Activated T-cell treated with anti-CD3 and anti-CD28 coated beads, Interleukin-2, amount 50 U/mL, for 72 hours (primary cell): ENCODE measurements around the gene RBM23. TPM values are rescaled to one million over a fixed set of nuclear protein-coding genes. Genes with fewer than 3 reads are reported as not detected.
"Not testable (repeated sequence)": the region's sequence is repeated elsewhere in the genome, so short reads cannot be mapped to it uniquely, and the experiment has no call there.

Source experiments
- ATAC-seq, 2 donors: fragments of 150-1000 bp; cut with Tn5 transposase; replicated peaks in 1 of 2; 2 replicates each; pipeline ENCODE4 v1.10.0; 2021; ENCODE audit warnings: moderate library complexity in 2 of 2, mild to moderate bottlenecking in 1 of 2
- DNase-seq, 2 donors: peaks; one replicate each; pipeline ENCODE4 v3.0.0; 2021 to 2022; ENCODE audit warnings: mixed read lengths in 1 of 2
- H3K27ac Mint-ChIP-seq: one replicate; pipeline ENCODE4 v1.8.0; 2022; ENCODE audit warnings: mild to moderate bottlenecking, moderate library complexity, mixed read lengths
- H3K27me3 Mint-ChIP-seq: one replicate; pipeline ENCODE4 v1.8.0; 2022; ENCODE audit warnings: low read depth, mixed read lengths
- H3K36me3 Mint-ChIP-seq, 2 donors: one replicate each; pipeline ENCODE4 v1.8.0; 2022; ENCODE audit warnings: mixed read lengths in 2 of 2, mild to moderate bottlenecking in 1 of 2; ENCODE audit not compliant: insufficient read depth in 2 of 2
- H3K4me1 Mint-ChIP-seq: one replicate; pipeline ENCODE4 v1.8.0; 2022; ENCODE audit warnings: low read depth, mixed read lengths
- H3K4me3 Mint-ChIP-seq, 2 donors: one replicate each; pipeline ENCODE4 v1.8.0; 2022; ENCODE audit warnings: mild to moderate bottlenecking in 2 of 2, mixed read lengths in 2 of 2, moderate library complexity in 2 of 2
- H3K9me3 Mint-ChIP-seq, 2 donors: one replicate each; pipeline ENCODE4 v1.8.0; 2022; ENCODE audit warnings: mixed read lengths in 2 of 2
- total RNA-seq, 2 donors: library from RNA; stranded (reverse); gene quantifications; one replicate each; pipeline ENCODE4 v1.2.3, GENCODE V29; 2022

Gene RBM23
- total RNA-seq, 2 donors from 2014 or later: 69.5 to 77.5 TPM

DNA sequence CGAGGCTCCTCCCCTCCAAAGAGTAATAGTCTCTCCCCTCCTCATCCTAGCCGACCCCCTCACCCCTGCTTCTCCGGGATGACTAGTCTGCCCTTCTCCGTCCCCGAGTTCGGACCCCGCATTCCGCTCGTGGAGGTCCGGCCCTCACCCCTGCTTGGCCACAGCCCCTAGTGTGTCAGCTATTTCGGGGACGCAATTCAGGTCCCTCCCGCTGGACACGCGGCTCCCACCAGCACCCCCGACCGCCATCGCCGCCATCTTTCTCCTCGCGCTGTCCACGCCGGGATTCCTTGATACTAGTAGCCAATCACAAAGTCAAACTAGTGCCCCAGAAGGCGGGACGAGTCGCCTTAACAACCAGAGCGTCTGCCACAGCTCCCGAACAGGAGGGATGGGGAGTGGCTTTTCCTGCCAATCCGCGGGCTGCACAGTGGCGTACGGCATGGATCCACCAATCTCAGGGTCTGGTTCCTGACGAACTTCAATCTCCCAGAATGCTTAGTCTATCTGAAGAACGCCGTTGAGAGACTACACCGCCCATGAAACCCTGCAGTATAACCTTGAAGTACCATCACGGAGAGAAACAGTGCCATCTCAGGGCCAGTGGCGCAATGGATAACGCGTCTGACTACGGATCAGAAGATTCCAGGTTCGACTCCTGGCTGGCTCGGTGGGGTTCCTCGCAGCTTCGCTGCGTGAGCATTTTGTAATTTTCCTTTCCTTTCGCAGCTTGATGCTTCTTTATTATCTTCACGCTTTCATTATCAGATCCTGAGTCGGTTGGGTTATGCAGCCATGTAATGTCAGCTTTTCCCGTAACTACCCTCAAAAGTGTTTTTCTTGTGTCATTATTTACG is 10.4 kb upstream of the RBM23 start, which contains the start of gene PRMT5:
Gene PRMT5, minus strand, starts transcription at position 273 of the 857 bp plus-strand sequence. Its CDS starts 15 bp downstream, at position 258.
- Mint-ChIP-seq H3K4me1 (peaks cover 22% of the 10 kb centered on the region), H3K27me3 (no peaks in the 10 kb centered on the region), H3K4me3 (no peak within 1 kb of the TSS), H3K36me3 (peaks cover 2 to 10% of the 10 kb centered on the region in 2 donors), H3K27ac (no peak within 1 kb of the TSS), H3K9me3 (no peaks in the 10 kb centered on the region)
- DNase-seq: peak; percentile 95 to 97
- ATAC-seq: peak; percentile 94 to 95

DNA sequence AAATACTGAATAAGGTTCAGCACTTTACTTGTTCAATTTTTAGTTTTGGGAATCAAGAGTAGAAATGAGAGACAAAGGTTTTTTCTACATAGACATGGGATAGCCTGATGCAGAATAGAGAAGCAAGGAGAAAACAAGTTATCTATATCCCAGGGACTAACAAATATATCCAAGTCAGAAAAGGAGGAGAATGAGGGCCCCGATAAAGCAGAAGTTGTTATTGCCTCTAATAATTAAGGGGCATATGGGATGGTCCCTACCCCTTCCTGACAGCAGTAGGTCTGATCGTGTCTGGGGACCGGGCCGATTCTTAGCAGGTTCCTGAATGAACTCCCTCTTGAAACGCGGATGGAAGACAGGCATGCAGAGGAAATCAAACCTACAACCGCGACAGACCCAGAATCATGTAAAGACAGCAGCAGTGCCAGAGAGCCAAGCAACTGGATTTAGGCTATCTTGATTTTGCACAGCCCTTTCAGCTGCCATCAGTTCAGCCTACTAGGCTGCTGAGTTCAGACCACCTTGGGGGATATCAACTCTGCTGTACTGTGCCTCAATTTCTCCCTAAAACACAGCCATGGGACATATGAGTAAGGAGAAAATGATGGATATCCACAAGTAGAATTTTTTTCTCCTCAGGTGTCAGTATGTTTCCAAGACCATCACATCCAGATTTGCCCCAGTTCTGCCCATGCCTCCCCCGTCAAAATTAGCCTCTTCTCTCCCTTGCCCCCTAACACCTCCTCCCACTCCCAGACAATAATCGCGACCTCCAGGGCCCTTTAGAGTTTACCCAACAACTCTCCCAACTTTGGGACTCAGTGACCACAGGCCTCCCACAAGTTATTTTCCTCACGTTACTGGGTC is 9.5 kb upstream of the RBM23 start:
- peaks cover 2 to 14% of the 10 kb centered on the region in 2 donors for H3K36me3 Mint-ChIP-seq
- no peak overlapping the region for H3K27ac Mint-ChIP-seq
- no peaks in the 10 kb centered on the region for H3K9me3 Mint-ChIP-seq
- H3K27me3 Mint-ChIP-seq: no peaks in the 10 kb centered on the region
- peaks cover 17% of the 10 kb centered on the region for H3K4me1 Mint-ChIP-seq
- no peak for DNase-seq
- H3K4me3 Mint-ChIP-seq: no peak overlapping the region
- no peak for ATAC-seq

DNA sequence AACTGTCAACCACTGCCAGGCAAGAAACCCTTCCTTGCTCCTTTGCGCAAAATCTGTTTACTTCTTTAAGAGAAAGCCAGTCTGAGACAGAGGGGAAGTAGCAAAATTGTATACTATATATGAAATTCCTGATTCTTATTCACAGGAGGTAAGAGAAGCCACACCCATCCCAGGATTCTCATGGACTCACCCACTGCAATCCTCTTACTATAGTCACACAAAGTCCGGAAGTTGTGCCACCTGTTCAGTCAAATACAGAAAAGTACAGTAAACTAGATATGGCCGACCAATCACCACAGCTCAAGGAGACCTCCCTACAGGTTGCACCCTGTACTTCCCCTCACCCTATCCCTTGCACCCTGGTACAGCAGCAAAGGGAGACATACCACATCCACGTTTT is 7.4 kb upstream of the RBM23 start:
- Mint-ChIP-seq H3K4me3 (no peak overlapping the region), H3K27ac (no peak overlapping the region), H3K9me3 (no peaks in the 10 kb centered on the region), H3K4me1 (no peaks in the 10 kb centered on the region), H3K36me3 (peaks cover 3 to 19% of the 10 kb centered on the region in 2 donors), H3K27me3 (no peaks in the 10 kb centered on the region)
- no peak for ATAC-seq
- DNase-seq: no peak

DNA sequence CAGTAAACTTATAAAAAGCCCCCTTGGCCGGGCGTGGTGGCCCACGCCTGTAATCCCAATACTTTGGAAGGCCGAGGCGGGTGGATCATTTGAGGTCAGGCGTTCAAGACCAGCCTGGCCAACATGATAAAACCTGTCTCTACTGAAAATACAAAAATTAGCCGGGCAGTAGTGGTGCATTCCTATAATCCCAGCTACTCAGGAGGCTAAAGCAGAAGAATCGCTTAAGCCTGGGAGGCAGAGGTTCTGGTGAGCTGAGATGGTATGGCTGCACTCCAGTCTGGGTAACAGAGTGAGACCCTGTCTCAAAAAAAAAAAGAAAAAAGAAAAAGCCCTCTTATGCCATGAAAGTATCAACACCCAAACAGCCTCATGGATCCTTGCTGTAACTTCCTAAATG is 6.6 kb upstream of the RBM23 start:
- Mint-ChIP-seq H3K27me3 (no peaks in the 10 kb centered on the region), H3K36me3 (peaks cover 4 to 23% of the 10 kb centered on the region in 2 donors), H3K4me3 (no peak overlapping the region), H3K9me3 (no peaks in the 10 kb centered on the region), H3K27ac (no peak overlapping the region), H3K4me1 (no peaks in the 10 kb centered on the region)
- ATAC-seq (no peak), DNase-seq (no peak)

DNA sequence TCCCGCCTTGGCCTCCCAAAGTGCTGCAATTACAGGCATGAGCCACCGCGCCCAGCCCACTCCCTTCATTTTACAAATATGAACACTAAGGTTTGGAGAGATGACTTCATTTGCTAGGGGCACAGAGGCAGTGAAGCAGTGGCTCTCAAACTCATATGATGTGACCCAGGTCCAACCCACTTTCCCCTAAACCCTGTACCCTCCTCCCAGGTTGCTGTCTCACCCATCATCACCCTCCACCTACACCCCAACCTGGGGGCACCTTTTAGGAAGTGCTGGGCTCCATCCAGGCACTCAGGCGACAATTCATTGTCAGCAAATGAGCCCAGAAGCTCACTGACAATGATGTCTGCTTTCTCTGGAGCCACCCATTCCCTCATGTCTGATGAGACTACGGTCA is 4.8 kb upstream of the RBM23 start:
- no peaks in the 10 kb centered on the region for H3K27me3 Mint-ChIP-seq
- DNase-seq (no peak), ATAC-seq (no peak)
- H3K36me3 Mint-ChIP-seq: peaks cover 7 to 25% of the 10 kb centered on the region in 2 donors
- H3K4me3 Mint-ChIP-seq: no peak overlapping the region
- H3K9me3 Mint-ChIP-seq: no peaks in the 10 kb centered on the region
- peaks cover 11% of the 10 kb centered on the region for H3K4me1 Mint-ChIP-seq
- H3K27ac Mint-ChIP-seq: no peak overlapping the region

DNA sequence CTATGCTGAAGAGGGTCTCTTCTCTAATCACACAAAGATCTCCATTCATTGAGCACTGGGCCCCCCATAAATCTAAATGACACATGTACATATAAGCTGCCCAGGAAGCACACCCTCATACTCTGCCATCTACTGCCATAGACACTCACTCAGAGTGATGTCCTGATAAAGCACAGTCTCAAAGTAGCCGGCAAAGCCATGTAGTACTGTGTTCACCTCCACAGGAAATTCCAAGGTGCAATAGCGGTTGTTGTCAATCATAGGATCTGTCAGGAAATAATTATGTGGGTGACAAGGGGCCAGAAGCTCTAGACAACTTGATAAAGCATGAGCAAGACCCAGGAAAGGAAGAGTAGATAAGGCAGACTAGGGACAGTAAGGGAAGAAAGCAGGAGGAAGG is 3.3 kb upstream of the RBM23 start:
- ATAC-seq (no peak), DNase-seq (no peak)
- Mint-ChIP-seq H3K27ac (no peak overlapping the region), H3K4me3 (no peak overlapping the region), H3K27me3 (no peaks in the 10 kb centered on the region), H3K4me1 (peaks cover 19% of the 10 kb centered on the region), H3K9me3 (no peaks in the 10 kb centered on the region), H3K36me3 (peaks cover 10 to 30% of the 10 kb centered on the region in 2 donors)

DNA sequence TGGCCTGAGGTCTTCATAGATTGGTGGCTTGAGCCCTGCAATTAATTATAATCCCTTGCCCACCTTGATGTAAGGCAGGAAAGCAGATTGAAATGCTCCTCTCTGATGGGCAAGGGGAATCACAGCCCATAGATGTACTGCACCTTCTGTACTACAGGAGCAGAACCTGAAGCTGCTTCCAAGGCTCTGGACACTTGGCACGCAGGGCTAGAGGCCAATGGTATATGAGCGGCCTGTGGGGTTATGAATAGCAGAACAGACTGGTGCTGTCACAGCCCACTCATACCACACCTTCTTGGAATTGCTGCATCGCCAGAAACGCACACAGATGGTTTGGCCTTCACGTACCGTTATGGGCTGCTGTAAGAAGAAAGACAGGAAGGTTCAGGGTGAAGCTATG is 1.7 kb upstream of the RBM23 start:
- DNase-seq: no peak
- peak overlapping the region; percentile 9 for H3K27ac Mint-ChIP-seq

DNA sequence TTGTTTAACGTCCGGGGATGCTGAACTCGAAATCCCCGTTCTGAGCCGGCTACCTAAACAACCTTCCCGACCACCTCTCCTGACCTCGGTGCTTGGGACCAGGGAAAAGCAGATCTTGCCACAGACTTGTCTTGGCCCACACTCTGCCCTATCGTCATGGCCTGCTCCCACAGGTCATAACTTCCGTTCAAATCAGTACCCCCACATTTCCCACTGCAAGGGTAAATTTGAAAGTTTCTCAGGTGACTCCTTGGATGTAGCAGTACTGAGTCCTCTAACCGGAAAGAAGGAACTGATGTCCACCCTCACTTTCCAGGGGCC is 612 bp upstream of the RBM23 start:
- Mint-ChIP-seq H3K9me3 (no peaks in the 10 kb centered on the region), H3K36me3 (peaks cover 10 to 22% of the 10 kb centered on the region in 2 donors), H3K4me3 (peak overlapping the region; percentile 93 to 98), H3K27me3 (no peaks in the 10 kb centered on the region), H3K27ac (peak overlapping the region; percentile 99), H3K4me1 (peaks cover 44% of the 10 kb centered on the region)
- DNase-seq (no peak), ATAC-seq (peak; percentile 3 to 7)

More for the DNA sequence above, 1.7 kb upstream of the RBM23 start:
- H3K36me3 Mint-ChIP-seq: peaks cover 10 to 20% of the 10 kb centered on the region in 2 donors
- H3K9me3 Mint-ChIP-seq: no peaks in the 10 kb centered on the region
- no peaks in the 10 kb centered on the region for H3K27me3 Mint-ChIP-seq
- peaks cover 35% of the 10 kb centered on the region for H3K4me1 Mint-ChIP-seq
- ATAC-seq: no peak
- H3K4me3 Mint-ChIP-seq: no peak overlapping the region

DNA sequence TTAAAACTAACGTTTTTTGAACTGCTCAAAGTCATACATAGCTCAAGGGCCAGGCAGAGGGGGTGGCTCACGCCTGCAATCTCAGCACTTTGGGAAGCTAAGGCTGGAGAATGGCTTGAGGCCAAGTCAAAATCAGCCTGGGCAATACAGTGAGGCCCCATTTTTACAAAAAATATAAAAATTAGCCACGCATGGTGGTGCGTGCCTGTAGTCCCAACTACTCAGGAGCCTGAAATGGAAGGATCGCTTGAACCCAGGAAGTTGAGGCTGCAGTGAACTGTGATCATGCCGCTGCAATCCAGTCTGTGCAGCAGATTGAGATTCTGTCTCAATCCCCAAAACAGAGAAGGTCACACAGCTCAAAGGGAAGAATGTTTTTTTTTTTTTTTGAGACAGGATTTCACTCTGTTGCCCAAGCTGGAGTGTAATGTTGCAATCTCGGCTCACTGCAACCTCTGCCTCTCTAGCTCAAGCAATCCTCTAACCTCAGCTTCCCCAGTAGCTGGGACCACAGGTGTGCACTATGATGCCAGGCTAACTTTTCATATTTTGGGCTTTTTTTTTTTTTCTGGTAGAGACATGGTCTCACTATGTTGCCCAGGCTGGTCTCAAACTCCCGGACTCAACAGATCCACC is 2.9 kb downstream of the RBM23 start:
- H3K27me3 Mint-ChIP-seq: no peaks in the 10 kb centered on the region
- no peak overlapping the region for H3K27ac Mint-ChIP-seq
- peaks cover 64% of the 10 kb centered on the region for H3K4me1 Mint-ChIP-seq
- ATAC-seq: no peak
- H3K4me3 Mint-ChIP-seq: no peak overlapping the region
- no peak for DNase-seq
- peaks cover 6 to 15% of the 10 kb centered on the region in 2 donors for H3K36me3 Mint-ChIP-seq
- no peaks in the 10 kb centered on the region for H3K9me3 Mint-ChIP-seq

DNA sequence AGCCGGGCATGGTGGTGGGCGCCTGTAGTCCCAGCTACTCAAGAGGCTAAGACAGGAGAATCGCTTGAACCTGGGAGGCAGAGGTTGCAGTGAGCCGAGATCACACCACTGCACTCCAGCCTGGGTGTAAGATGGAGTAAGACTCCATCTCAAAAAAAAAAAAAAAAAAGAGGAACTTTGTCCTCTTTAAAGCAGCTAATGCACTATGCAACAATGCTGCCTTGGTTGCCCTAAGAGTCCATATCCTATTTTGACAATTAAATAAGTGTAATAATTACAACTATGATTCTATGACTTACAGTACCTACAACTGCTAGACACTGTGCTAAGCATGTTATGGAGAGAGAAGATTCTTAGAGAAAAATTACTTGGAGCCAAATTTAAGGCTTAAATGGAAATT is 4.1 kb downstream of the RBM23 start:
- not testable (repeated sequence) for H3K27ac Mint-ChIP-seq, ATAC-seq, H3K4me3 Mint-ChIP-seq, H3K27me3 Mint-ChIP-seq, DNase-seq, H3K9me3 Mint-ChIP-seq
- H3K36me3 Mint-ChIP-seq: peaks cover 6 to 17% of the 10 kb centered on the region in 2 donors
- H3K4me1 Mint-ChIP-seq: peaks cover 59% of the 10 kb centered on the region

DNA sequence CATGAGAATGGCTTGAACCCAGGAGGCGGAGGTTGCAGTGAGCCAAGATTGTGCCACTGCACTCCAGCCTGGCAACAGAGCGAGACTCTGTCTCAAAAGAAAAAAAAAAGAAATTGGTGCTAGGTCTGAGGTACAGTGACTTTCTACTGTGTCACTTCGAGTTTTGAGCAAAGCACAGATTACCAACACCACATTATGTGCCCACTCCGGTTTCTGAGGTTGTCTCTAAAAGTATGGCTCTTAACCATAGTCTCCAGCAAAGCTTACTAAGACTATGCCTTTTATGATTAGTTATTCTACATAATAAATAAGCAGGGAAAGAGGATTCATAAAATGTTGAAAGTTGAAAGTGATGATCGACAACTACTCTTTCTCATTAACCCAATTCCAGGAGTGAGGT is 8.0 kb downstream of the RBM23 start:
- Mint-ChIP-seq H3K9me3 (no peaks in the 10 kb centered on the region), H3K4me1 (peaks cover 36% of the 10 kb centered on the region), H3K27ac (no peak overlapping the region), H3K4me3 (no peak overlapping the region), H3K36me3 (peaks cover 8 to 33% of the 10 kb centered on the region in 2 donors), H3K27me3 (no peaks in the 10 kb centered on the region)
- DNase-seq: no peak
- ATAC-seq: peak; percentile 32 to 74

DNA sequence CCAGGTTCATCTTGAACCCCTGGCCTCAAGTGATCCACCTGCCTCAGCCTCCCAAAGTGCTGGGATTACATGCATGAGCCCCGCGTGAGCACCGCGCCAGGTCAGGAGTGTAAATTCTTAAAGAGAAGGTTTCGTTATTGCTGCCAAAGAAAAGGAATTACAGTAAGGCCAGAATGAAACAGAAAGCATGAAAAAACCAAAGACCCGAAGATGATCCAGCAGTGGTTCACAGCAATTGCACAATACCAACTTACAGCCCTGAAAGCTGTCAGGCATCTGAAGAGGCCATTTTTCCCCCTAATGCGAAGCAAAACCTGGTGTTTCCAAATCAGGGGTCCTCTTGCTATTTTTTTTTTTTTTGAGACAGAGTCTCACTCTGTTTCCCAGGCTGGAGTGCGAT is 10.3 kb downstream of the RBM23 start:
- Mint-ChIP-seq H3K27ac (no peak overlapping the region), H3K4me1 (peaks cover 25% of the 10 kb centered on the region), H3K4me3 (no peak overlapping the region), H3K27me3 (no peaks in the 10 kb centered on the region), H3K9me3 (no peaks in the 10 kb centered on the region), H3K36me3 (peaks cover 11 to 42% of the 10 kb centered on the region in 2 donors)
- ATAC-seq (no peak), DNase-seq (no peak)

DNA sequence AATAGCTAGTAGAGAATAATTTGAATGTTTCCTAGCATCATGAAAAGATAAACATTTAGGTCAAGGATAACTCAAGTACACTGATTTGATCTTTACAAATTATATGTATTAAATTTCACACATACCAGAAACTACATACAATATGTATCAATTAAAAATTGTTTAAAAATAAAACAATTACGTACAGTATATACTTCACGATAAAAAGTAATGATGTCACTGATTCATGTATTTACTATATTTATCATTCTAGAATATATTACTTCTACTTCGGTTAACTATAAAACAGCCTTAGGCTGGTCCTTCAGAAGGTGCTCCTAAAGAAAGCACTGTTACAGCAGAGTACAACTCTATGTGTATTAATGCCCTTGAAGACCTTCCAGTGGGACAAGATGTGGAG is 11.5 kb downstream of the RBM23 start:
- Mint-ChIP-seq H3K4me1 (peaks cover 18% of the 10 kb centered on the region), H3K9me3 (no peaks in the 10 kb centered on the region), H3K36me3 (peaks cover 11 to 40% of the 10 kb centered on the region in 2 donors), H3K4me3 (no peak overlapping the region), H3K27me3 (no peaks in the 10 kb centered on the region), H3K27ac (no peak overlapping the region)
- ATAC-seq: no peak
- no peak for DNase-seq
